ENCODE measurements around the gene LPP.

Gene LPP

GRCh38 chr3:188518416-188518815 lies 364.5 kb downstream of the LPP start:
- DNase-seq (ENCODE audit: low spot score) = no peak

GRCh38 chr3:188518835-188519452 lies 365.0 kb downstream of the LPP start:
- DNase-seq (ENCODE audit: low spot score) = no peak

- DNase-seq (ENCODE audit: low spot score) = no peak
These were observed 366.5 kb downstream of the LPP start for GRCh38 chr3:188520466-188520865.

- no peak for DNase-seq (ENCODE audit: low spot score)
These were observed 368.2 kb downstream of the LPP start for GRCh38 chr3:188522115-188522514.

- no peak for DNase-seq (ENCODE audit: low spot score)
These were observed 369.3 kb downstream of the LPP start for GRCh38 chr3:188523291-188523690.

- DNase-seq (ENCODE audit: low spot score) = no peak
These were observed 370.1 kb downstream of the LPP start for GRCh38 chr3:188524052-188524451.

- no peak for DNase-seq (ENCODE audit: low spot score)
These were observed 372.1 kb downstream of the LPP start for GRCh38 chr3:188526057-188526456.

- DNase-seq (ENCODE audit: low spot score) = no peak
These were observed 373.4 kb downstream of the LPP start for GRCh38 chr3:188527389-188527788.

- DNase-seq (ENCODE audit: low spot score) = no peak
These were observed 374.4 kb downstream of the LPP start for GRCh38 chr3:188528396-188528795.

- no peak for DNase-seq (ENCODE audit: low spot score)
These were observed 375.3 kb downstream of the LPP start for GRCh38 chr3:188529228-188529627.

GRCh38 chr3:188530226-188530625 lies 376.3 kb downstream of the LPP start:
- no peak for DNase-seq (ENCODE audit: low spot score)

- DNase-seq (ENCODE audit: low spot score) = no peak
These were observed 377.3 kb downstream of the LPP start for GRCh38 chr3:188531210-188531609.

- DNase-seq (ENCODE audit: low spot score) = no peak
These were observed 379.2 kb downstream of the LPP start for GRCh38 chr3:188533172-188533571.

GRCh38 chr3:188533612-188534357 lies 379.8 kb downstream of the LPP start:
- DNase-seq (ENCODE audit: low spot score) = no peak

- no peak for DNase-seq (ENCODE audit: low spot score)
These were observed 380.7 kb downstream of the LPP start for GRCh38 chr3:188534633-188535032.

GRCh38 chr3:188537606-188538005 lies 383.6 kb downstream of the LPP start:
- no peak for DNase-seq (ENCODE audit: low spot score)

GRCh38 chr3:188539037-188539436 lies 385.1 kb downstream of the LPP start:
- no peak for DNase-seq (ENCODE audit: low spot score)

- DNase-seq (ENCODE audit: low spot score) = no peak
These were observed 385.8 kb downstream of the LPP start for GRCh38 chr3:188539631-188540194.

GRCh38 chr3:188542196-188542595 lies 388.2 kb downstream of the LPP start:
- no peak for DNase-seq (ENCODE audit: low spot score)

- DNase-seq (ENCODE audit: low spot score) = no peak
These were observed 390.1 kb downstream of the LPP start for GRCh38 chr3:188544012-188544411.

GRCh38 chr3:188546835-188547670 lies 393.1 kb downstream of the LPP start:
- DNase-seq (ENCODE audit: low spot score) = peak; percentile 51

- no peak for DNase-seq (ENCODE audit: low spot score)
These were observed 399.6 kb downstream of the LPP start for GRCh38 chr3:188553569-188553968.

GRCh38 chr3:188554404-188554803 lies 400.4 kb downstream of the LPP start:
- DNase-seq (ENCODE audit: low spot score) = peak; percentile 19

All from COLO829 (cell line).